ENCODE results near the gene ACSL4.
"Not testable (repeated sequence)": the region's sequence is repeated elsewhere in the genome, so short reads cannot be mapped to it uniquely, and the experiment has no call there.

The ACSL4 gene

GRCh38 chrX:109672239-109672638 is 60.8 kb downstream of the ACSL4 start:
- no peak for DNase-seq (ENCODE audit: low read depth in 2 of 2)

DNA sequence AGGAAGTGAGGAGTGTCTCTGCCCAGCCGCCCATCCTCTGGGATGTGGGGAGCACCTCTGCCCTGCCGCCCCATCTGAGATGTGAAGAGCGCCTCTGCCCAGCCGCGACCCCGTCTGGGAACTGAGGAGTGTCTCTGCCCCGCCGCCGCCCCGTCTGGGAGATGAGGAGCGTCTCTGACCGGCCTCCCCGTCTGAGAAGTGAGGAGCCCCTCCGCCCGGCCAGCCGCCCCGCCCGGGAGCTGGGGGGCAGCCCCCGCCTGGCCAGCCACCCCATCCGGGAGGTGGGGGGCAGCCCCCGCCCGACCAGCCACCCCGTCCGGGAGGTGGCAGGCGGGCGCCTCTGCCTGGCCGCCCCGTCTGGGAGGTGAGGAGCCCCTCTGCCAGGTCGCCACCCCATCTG is 61.9 kb downstream of the ACSL4 start:
- not testable (repeated sequence) for DNase-seq (ENCODE audit: low read depth in 2 of 2)

- DNase-seq (ENCODE audit: low read depth in 2 of 2), result no peak
Observed at GRCh38 chrX:109667986-109668385, 65.1 kb downstream of the ACSL4 start.

DNA sequence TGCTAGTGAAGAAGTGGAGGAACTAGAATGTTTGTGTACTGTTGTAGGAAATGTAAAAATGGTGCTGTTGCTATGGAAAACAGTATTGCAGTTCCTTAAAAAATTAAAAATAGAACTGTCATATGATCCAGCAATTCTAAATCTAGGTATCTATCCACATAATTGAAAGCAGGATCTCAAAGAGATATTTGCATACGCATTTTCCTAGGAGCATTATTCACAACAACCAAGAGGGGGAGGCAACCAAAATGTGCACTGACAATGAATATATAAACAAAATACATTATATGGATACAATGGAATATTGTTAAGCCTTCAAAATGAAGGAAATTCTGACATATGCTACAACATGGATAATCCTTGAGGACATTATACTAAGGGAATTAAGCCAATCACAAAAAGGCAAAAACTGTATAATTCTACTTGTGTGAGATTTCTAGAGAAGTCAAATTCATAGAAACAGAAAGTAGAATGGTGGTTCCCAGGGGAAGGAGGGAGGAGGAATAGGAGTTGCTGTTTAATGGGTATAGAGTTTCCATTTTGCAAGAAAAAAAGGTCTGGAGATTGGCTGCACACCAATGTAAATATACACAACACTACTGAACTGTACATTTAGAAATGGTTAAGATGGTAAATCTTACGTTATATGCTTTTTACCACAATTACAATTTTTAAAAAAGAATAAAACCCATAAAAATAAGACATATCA is 72.5 kb downstream of the ACSL4 start:
- no peak for DNase-seq (ENCODE audit: low read depth in 2 of 2)

GRCh38 chrX:109658391-109658790 is 74.7 kb downstream of the ACSL4 start:
- DNase-seq (ENCODE audit: low read depth in 2 of 2), result no peak

GRCh38 chrX:109657364-109657763 is 75.7 kb downstream of the ACSL4 start:
- DNase-seq (ENCODE audit: low read depth in 2 of 2), result not testable (repeated sequence)

DNA sequence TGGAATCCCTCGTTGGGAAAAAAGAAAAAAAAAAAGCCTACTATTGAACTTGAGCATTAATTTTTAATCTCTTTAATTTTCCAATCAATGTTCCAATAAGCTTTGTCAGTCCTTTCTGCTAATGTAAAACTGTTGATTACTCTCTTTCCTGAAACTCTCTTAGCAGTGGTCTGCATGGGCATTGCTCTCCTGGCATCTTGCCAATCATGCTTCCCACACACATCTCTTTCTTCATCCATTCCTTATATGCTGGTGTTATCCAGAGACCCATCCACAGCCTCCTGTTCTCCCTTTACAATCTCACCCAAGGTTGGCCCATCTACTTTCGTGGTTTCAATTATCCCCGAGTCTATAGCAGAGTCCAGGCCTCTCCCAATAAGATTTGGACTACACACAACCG is 76.3 kb downstream of the ACSL4 start:
- DNase-seq (ENCODE audit: low read depth in 2 of 2), result no peak

GRCh38 chrX:109655502-109656201 is 77.4 kb downstream of the ACSL4 start:
- DNase-seq (ENCODE audit: low read depth in 2 of 2), result no peak

- no peak for DNase-seq (ENCODE audit: low read depth in 2 of 2)
Observed at GRCh38 chrX:109654516-109655109, 78.4 kb downstream of the ACSL4 start.

DNA sequence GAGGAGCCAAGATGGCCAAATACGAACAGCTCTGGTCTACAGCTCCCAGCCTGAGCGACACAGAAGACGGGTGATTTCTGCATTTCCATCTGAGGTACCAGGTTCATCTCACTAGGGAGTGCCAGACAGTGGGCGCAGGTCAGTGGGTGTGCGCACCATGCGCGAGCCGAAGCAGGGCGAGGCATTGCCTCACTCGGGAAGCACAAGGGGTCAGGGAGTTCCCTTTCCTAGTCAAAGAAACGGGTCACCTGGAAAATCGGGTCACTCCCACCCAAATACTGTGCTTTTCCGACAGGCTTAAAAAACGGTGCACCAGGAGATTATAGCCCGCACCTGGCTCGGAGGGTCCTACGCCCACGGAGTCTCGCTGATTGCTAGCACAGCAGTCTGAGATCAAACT is 88.4 kb downstream of the ACSL4 start:
- not testable (repeated sequence) for DNase-seq (ENCODE audit: low read depth in 2 of 2)

DNA sequence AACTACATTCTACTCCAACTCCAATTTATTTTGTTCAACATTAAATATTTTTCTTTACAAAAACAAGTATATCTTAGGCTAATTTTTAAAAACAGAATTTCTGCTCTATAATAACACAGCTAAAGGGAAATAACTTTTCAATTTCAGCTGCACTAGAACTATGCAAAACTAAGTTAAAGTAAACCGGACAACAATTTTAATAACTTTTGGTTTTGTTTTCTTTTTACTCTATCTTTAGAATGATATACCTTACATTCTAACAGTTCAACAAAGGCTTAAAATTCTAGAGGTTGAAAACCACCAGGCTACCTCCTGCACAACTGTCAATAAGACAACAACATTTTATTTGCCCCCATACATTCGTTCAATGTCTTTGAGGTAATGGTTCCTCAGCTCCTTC is 89.4 kb downstream of the ACSL4 start:
- no peak for DNase-seq (ENCODE audit: low read depth in 2 of 2)

- no peak for DNase-seq (ENCODE audit: low read depth in 2 of 2)
Observed at GRCh38 chrX:109638158-109638557, 94.9 kb downstream of the ACSL4 start.

GRCh38 chrX:109637477-109637876 is 95.6 kb downstream of the ACSL4 start:
- DNase-seq (ENCODE audit: low read depth in 2 of 2), result not testable (repeated sequence)

GRCh38 chrX:109635146-109635545 is 97.9 kb downstream of the ACSL4 start:
- DNase-seq (ENCODE audit: low read depth in 2 of 2), result no peak

- DNase-seq (ENCODE audit: low read depth in 2 of 2), result no peak
Observed at GRCh38 chrX:109632906-109633504, 100.1 kb downstream of the ACSL4 start.

DNA sequence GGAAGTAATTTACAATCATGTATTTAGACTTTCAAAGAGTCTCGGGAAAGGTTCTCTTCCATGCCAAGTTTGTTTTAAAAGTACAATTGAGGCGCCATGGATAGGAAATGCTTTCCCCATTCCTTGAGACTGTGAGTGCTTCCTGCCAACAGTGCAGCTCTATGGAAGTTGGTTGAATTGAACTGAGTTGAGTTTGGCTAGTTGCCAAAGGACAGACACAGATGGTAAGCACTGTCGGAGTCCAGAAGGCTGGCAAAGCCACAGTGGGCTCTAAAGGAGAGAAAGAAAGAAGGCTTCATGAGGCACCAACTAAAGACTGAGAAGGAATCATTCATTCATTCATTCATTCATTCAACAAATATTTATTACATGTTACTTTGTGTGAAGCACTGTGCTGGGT is 103.7 kb downstream of the ACSL4 start:
- no peak for DNase-seq (ENCODE audit: low read depth in 2 of 2)

DNA sequence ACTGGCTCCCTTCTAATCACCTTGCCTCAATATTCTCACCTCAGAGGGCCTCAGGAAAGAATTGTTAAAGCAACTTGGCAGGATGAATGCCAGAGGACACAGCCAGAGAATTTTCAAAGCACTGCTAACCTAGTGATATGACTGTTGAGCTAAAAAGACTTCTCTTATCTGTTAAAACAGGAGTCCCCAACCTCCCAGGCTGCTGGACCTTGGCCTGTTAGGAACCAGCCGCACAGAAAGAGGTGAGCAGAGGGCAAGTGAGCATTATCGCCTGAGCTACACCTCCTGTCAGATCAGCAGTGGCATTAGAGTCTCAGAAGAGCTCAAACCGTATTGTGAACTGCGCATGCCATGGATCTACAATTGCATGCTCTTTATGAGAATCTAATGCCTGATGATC is 106.4 kb downstream of the ACSL4 start:
- DNase-seq (ENCODE audit: low read depth in 2 of 2), result no peak

GRCh38 chrX:109624641-109625616 is 108.1 kb downstream of the ACSL4 start, which contains the start of gene KCNE5:
KCNE5 (minus strand) TSS chrX:109625172; CDS start chrX:109625020, 152 bp downstream.
- no peak for DNase-seq (ENCODE audit: low read depth in 2 of 2)

- no peak for DNase-seq (ENCODE audit: low read depth in 2 of 2)
Observed at GRCh38 chrX:109623997-109624396, 109.1 kb downstream of the ACSL4 start.

DNA sequence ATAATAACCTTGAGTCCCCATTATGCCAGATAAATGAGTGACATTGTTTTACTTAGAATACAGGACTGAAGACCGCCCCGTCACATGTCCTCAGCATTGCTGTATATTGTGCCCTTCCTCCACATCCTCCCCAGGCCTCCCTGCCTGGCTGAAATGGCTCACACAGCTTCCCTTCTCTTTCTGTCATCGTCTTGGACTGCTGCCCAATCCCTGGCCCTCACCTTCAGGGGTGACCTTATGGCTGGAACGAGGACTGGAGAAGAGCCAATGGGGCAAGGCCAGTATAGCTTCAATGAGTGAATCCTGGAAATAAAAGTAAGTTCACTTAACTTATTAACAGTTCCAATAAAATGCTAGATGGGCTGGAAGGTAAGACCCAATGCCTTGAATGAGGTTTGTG is 110.8 kb downstream of the ACSL4 start:
- no peak for DNase-seq (ENCODE audit: low read depth in 2 of 2)

- no peak for DNase-seq (ENCODE audit: low read depth in 2 of 2)
Observed at GRCh38 chrX:109619771-109620170, 113.3 kb downstream of the ACSL4 start.
